Measurements from ENCODE around the gene HDAC8.
A peak's percentile ranks its signal among the peaks of the same experiment; 100 is the strongest.

Gene HDAC8

GRCh38 chrX:72304877-72305276 lies 267.8 kb downstream of the HDAC8 start:
- Mint-ChIP-seq H3K36me3 (no peaks in the 10 kb centered on the region), H3K27me3 (peaks cover 97% of the 10 kb centered on the region), H3K9me3 (no peaks in the 10 kb centered on the region), H3K4me1 (peaks cover 35% of the 10 kb centered on the region), H3K4me3 (no peak overlapping the region), H3K27ac (no peak overlapping the region)
- CTCF ChIA-PET, result no interaction called here
- no peak for DNase-seq

GRCh38 chrX:72301781-72302180 lies 270.9 kb downstream of the HDAC8 start:
- H3K9me3 Mint-ChIP-seq, result no peaks in the 10 kb centered on the region
- H3K27ac Mint-ChIP-seq, result no peak overlapping the region
- H3K27me3 Mint-ChIP-seq, result peaks cover 87% of the 10 kb centered on the region
- CTCF ChIA-PET, result interaction anchor here (0.6 kb wide), 1 partner anchor 13 kb away, joined by 3 read pairs; no protein-coding TSS in a partner anchor
- peaks cover 14% of the 10 kb centered on the region for H3K4me1 Mint-ChIP-seq
- no peaks in the 10 kb centered on the region for H3K36me3 Mint-ChIP-seq
- no peak overlapping the region for H3K4me3 Mint-ChIP-seq
- DNase-seq, result no peak

GRCh38 chrX:72299891-72300630 lies 272.6 kb downstream of the HDAC8 start:
- Mint-ChIP-seq H3K27me3 (peaks cover 85% of the 10 kb centered on the region), H3K4me1 (peaks cover 7% of the 10 kb centered on the region), H3K36me3 (no peaks in the 10 kb centered on the region), H3K9me3 (no peaks in the 10 kb centered on the region), H3K4me3 (no peak overlapping the region), H3K27ac (no peak overlapping the region)
- CTCF ChIA-PET, result no interaction called here
- no peak for DNase-seq

- Mint-ChIP-seq H3K4me3 (no peak overlapping the region), H3K36me3 (no peaks in the 10 kb centered on the region), H3K27me3 (peaks cover 66% of the 10 kb centered on the region), H3K27ac (no peak overlapping the region), H3K9me3 (no peaks in the 10 kb centered on the region), H3K4me1 (no peaks in the 10 kb centered on the region)
- DNase-seq, result peak; percentile 26
- CTCF ChIA-PET, result interaction anchor here (0.7 kb wide), 1 partner anchor 274 kb away, joined by 4 read pairs; the partner anchor contains the start of gene HDAC8
Measured at GRCh38 chrX:72297953-72298730, 274.5 kb downstream of the HDAC8 start.

- no peaks in the 10 kb centered on the region for H3K36me3 Mint-ChIP-seq
- H3K9me3 Mint-ChIP-seq, result no peaks in the 10 kb centered on the region
- H3K27ac Mint-ChIP-seq, result no peak overlapping the region
- no peaks in the 10 kb centered on the region for H3K4me1 Mint-ChIP-seq
- no peak overlapping the region for H3K4me3 Mint-ChIP-seq
- H3K27me3 Mint-ChIP-seq, result peaks cover 65% of the 10 kb centered on the region
- CTCF ChIA-PET, result no interaction called here
- DNase-seq, result no peak
Measured at GRCh38 chrX:72296991-72297390, 275.7 kb downstream of the HDAC8 start.

GRCh38 chrX:72295745-72296144 lies 276.9 kb downstream of the HDAC8 start:
- no peak overlapping the region for H3K4me3 Mint-ChIP-seq
- no peaks in the 10 kb centered on the region for H3K4me1 Mint-ChIP-seq
- no peaks in the 10 kb centered on the region for H3K9me3 Mint-ChIP-seq
- H3K36me3 Mint-ChIP-seq, result no peaks in the 10 kb centered on the region
- CTCF ChIA-PET, result no interaction called here
- H3K27ac Mint-ChIP-seq, result no peak overlapping the region
- DNase-seq, result no peak
- H3K27me3 Mint-ChIP-seq, result peaks cover 52% of the 10 kb centered on the region

GRCh38 chrX:72294497-72294896 lies 278.1 kb downstream of the HDAC8 start:
- no peak overlapping the region for H3K4me3 Mint-ChIP-seq
- H3K9me3 Mint-ChIP-seq, result no peaks in the 10 kb centered on the region
- H3K36me3 Mint-ChIP-seq, result no peaks in the 10 kb centered on the region
- DNase-seq, result no peak
- H3K4me1 Mint-ChIP-seq, result no peaks in the 10 kb centered on the region
- CTCF ChIA-PET, result no interaction called here
- no peak overlapping the region for H3K27ac Mint-ChIP-seq
- peaks cover 40% of the 10 kb centered on the region for H3K27me3 Mint-ChIP-seq

- Mint-ChIP-seq H3K4me1 (peaks cover 6% of the 10 kb centered on the region), H3K9me3 (no peaks in the 10 kb centered on the region), H3K27ac (no peak overlapping the region), H3K36me3 (no peaks in the 10 kb centered on the region), H3K4me3 (no peak overlapping the region), H3K27me3 (peaks cover 12% of the 10 kb centered on the region)
- no peak for DNase-seq
- CTCF ChIA-PET, result no interaction called here
Measured at GRCh38 chrX:72282302-72282701, 290.3 kb downstream of the HDAC8 start.

- Mint-ChIP-seq H3K27me3 (peaks cover 12% of the 10 kb centered on the region), H3K36me3 (peaks cover 8% of the 10 kb centered on the region), H3K4me1 (peaks cover 13% of the 10 kb centered on the region), H3K9me3 (no peaks in the 10 kb centered on the region), H3K4me3 (no peak overlapping the region), H3K27ac (no peak overlapping the region)
- no peak for DNase-seq
- CTCF ChIA-PET, result interaction anchor here (1.5 kb wide), 1 partner anchor 37 kb away, joined by 3 read pairs; no protein-coding TSS in a partner anchor
Measured at GRCh38 chrX:72280321-72280845, 292.3 kb downstream of the HDAC8 start.
